Sigmoid colon (tissue), 7 donors: ENCODE measurements around the gene NR3C2. TPM values are rescaled to one million over a fixed set of nuclear protein-coding genes. Genes with fewer than 3 reads are reported as not detected.

Experiments
- DNase-seq: peaks from one replicate; pipeline ENCODE4 v3.0.0-alpha.2; 2019
- H3K27ac ChIP-seq, 4 donors: fragments of 200-600 bp; sonication (generic); one replicate each; pipeline ENCODE4 v1.5.1; 2016 to 2019; ENCODE audit warnings: mild to moderate bottlenecking in 1 of 4
- H3K27me3 ChIP-seq, 3 donors: fragments of 200-600 bp; sonication (generic); one replicate each; pipeline ENCODE4 v1.5.1; 2019; ENCODE audit warnings: mild to moderate bottlenecking in 1 of 3
- H3K36me3 ChIP-seq, 4 donors: fragments of 200-600 bp; sonication (generic); one replicate each; pipeline ENCODE4 v1.5.1; 2016 to 2019
- H3K4me1 ChIP-seq, 4 donors: fragments of 200-600 bp; sonication (generic); one replicate each; pipeline ENCODE4 v1.5.1; 2017 to 2019
- H3K4me3 ChIP-seq, 4 donors: fragments of 200-600 bp; sonication (generic); one replicate each; pipeline ENCODE4 v1.5.1; 2017 to 2019; ENCODE audit warnings: mild to moderate bottlenecking in 2 of 4, moderate library complexity in 1 of 4
- H3K9me3 ChIP-seq, 4 donors: fragments of 200-600 bp in 3 of 4; sonication (generic) in 3 of 4; one replicate each; pipeline versions ENCODE4 v1.5.1 to v1.6.1; 2013 to 2019
- EP300 ChIP-seq, 4 donors: sonication (generic); formaldehyde crosslinking; IDR thresholded peaks; one replicate each; pipeline ENCODE4 v1.6.1; 2017; ENCODE audit warnings: antibody characterized with exemption in 4 of 4
- POLR2A ChIP-seq, 2 donors: fragments of 450-650 bp; IDR thresholded peaks; one replicate each; pipeline ENCODE4 v1.6.1; 2016; ENCODE audit warnings: antibody characterized with exemption in 2 of 2, mild to moderate bottlenecking in 2 of 2, moderate library complexity in 2 of 2
- POLR2AphosphoS5 ChIP-seq, 4 donors: sonication (generic); formaldehyde crosslinking; IDR thresholded peaks; one replicate each; pipeline ENCODE4 v1.6.1; 2017; ENCODE audit warnings: antibody characterized with exemption in 4 of 4
- WGBS, 2 donors: extraction: QIAGEN DNeasy Blood & Tissue Kit; methylation state at CpG; one replicate each; pipeline ENCODE4 v1.1.7; 2013; 5-methylcytosine and 5-hydroxymethylcytosine counted together
- intact Hi-C: fragments of 100-400 bp; cut with DNase I; formaldehyde crosslinking; loops from one replicate; pipeline ENCODE4 v1.15.1; 2023
- polyA plus RNA-seq, 3 donors: library from polyadenylated mRNA; stranded (reverse); fragments of 200-250 nt; gene quantifications; one replicate each; pipeline ENCODE4 v1.2.3, GENCODE V29; 2013
- total RNA-seq, 4 donors: library from RNA; depleted of rRNA; stranded (reverse); fragments of >200 nt; gene quantifications; one replicate each; pipeline ENCODE4 v1.1.0, GENCODE V29; 2016
- TF ChIP-seq, protein P1 (sequence below), 4 experiments: fragments of 450-650 bp in 3 of 4; fragments of 200-600 bp in 1 of 4; IDR thresholded peaks; one replicate each; pipeline ENCODE4 v1.5.1; 2016 to 2019; ENCODE audit warnings: antibody characterized with exemption in 4 of 4, mild to moderate bottlenecking in 3 of 4, moderate library complexity in 2 of 4
- donor health status: healthy with polysubstance abuse.
- donor health status: Bipolar disorder and iron deficiency.
- donor health status: healthy.

NR3C2 gene
- total and polyA plus RNA-seq, 7 donors: 15.6 to 34.9 (median 23.4) TPM

DNA sequence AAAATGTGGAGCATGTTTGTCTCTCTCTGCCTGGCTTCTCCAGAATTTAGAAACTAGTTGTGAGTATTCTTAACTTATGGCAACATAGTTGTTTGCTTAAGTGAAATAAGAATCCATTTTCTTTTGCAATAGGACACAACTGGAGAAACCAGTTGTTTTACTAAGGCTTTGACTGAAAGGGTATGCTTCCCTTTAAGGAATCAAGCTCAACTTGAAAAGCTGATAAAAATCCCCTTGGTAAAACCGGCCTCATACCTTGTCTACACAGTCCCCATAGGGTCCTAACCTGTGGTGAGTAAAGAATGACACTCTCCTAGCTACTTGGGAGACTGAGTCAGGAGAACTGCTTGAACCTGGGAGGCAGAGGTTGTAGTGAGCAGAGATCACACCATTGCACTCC is 139.8 kb downstream of the NR3C2 start:
- Histone ChIP-seq H3K4me1 (no peaks in the 10 kb centered on the region), H3K4me3 (no peak overlapping the region), H3K9me3 (no peaks in the 10 kb centered on the region), H3K27ac (no peak overlapping the region), H3K27me3 (no peaks in the 10 kb centered on the region), H3K36me3 (no peaks in the 10 kb centered on the region)
- intact Hi-C loops: no loop called here
- TF ChIP-seq, protein P1, sequence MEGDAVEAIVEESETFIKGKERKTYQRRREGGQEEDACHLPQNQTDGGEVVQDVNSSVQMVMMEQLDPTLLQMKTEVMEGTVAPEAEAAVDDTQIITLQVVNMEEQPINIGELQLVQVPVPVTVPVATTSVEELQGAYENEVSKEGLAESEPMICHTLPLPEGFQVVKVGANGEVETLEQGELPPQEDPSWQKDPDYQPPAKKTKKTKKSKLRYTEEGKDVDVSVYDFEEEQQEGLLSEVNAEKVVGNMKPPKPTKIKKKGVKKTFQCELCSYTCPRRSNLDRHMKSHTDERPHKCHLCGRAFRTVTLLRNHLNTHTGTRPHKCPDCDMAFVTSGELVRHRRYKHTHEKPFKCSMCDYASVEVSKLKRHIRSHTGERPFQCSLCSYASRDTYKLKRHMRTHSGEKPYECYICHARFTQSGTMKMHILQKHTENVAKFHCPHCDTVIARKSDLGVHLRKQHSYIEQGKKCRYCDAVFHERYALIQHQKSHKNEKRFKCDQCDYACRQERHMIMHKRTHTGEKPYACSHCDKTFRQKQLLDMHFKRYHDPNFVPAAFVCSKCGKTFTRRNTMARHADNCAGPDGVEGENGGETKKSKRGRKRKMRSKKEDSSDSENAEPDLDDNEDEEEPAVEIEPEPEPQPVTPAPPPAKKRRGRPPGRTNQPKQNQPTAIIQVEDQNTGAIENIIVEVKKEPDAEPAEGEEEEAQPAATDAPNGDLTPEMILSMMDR (IDR thresholded peaks at IDR 0.05): no peak
- no peak for TF ChIP-seq POLR2AphosphoS5 (IDR thresholded peaks at IDR 0.05)
- TF ChIP-seq EP300 (IDR thresholded peaks at IDR 0.05): no peak
- TF ChIP-seq POLR2A (IDR thresholded peaks at IDR 0.05): no peak
- 93 to 95% methylated on average over 1 of the region's 1 CpG for WGBS, 2 donors
- no peak for DNase-seq

DNA sequence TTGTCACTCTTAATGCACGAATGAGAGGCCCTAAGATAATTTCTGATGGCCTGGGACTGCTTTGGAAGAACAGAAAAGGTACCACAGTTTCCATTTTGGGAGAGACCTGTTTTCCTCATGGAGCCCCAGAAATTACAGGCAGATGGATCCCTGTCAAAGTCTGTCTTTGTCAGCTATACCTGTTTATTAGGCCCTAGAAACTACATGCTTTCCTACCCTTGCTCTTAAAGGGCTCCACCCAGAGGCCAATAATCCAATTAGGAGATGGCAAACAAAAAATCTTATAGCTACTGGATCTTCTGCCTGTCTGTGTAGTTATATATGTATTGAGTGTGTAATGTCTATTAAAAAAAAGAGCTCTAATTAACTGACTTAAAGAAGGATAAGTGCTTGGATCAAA is 141.3 kb downstream of the NR3C2 start:
- no peak for DNase-seq
- 84 to 95% methylated on average over 1 of the region's 1 CpG for WGBS, 2 donors
- Histone ChIP-seq H3K27me3 (no peaks in the 10 kb centered on the region), H3K9me3 (no peaks in the 10 kb centered on the region), H3K4me1 (no peaks in the 10 kb centered on the region), H3K36me3 (no peaks in the 10 kb centered on the region), H3K27ac (no peak overlapping the region), H3K4me3 (no peak overlapping the region)
- intact Hi-C loops: no loop called here
- TF ChIP-seq POLR2AphosphoS5 (IDR thresholded peaks at IDR 0.05) (no peak), EP300 (IDR thresholded peaks at IDR 0.05) (no peak), POLR2A (IDR thresholded peaks at IDR 0.05) (no peak)
- TF ChIP-seq, protein P1 (IDR thresholded peaks at IDR 0.05): no peak

DNA sequence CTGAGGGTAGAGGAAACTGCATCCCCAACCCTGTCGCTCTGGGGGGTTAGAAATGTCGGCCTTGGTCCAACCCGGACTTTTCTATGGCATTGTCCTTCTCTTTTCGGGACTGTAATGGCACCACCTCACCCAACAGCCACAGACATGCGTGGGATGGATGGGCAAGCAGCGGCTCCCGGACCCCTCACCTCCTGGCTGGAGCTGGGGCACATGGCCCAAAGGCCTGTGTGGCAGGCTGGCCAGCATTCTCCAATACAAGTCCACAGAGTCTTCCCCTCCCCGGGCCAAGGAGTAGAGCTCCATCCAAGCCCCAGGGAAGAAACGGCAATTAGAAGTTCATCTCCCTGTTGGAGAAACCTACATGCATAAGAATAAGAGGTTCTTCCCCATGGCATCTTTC is 142.9 kb downstream of the NR3C2 start:
- no peaks in the 10 kb centered on the region for H3K9me3 ChIP-seq
- no peak for DNase-seq
- intact Hi-C loops: no loop called here
- no peak overlapping the region for H3K27ac ChIP-seq
- TF ChIP-seq POLR2A (IDR thresholded peaks at IDR 0.05) (no peak), POLR2AphosphoS5 (IDR thresholded peaks at IDR 0.05) (no peak), EP300 (IDR thresholded peaks at IDR 0.05) (no peak)
- TF ChIP-seq, protein P1 (IDR thresholded peaks at IDR 0.05): no peak
- H3K4me1 ChIP-seq: no peaks in the 10 kb centered on the region
- WGBS, 2 donors: 95% methylated on average over 9 of the region's 9 CpGs
- no peaks in the 10 kb centered on the region for H3K27me3 ChIP-seq
- H3K36me3 ChIP-seq: no peaks in the 10 kb centered on the region
- no peak overlapping the region for H3K4me3 ChIP-seq

DNA sequence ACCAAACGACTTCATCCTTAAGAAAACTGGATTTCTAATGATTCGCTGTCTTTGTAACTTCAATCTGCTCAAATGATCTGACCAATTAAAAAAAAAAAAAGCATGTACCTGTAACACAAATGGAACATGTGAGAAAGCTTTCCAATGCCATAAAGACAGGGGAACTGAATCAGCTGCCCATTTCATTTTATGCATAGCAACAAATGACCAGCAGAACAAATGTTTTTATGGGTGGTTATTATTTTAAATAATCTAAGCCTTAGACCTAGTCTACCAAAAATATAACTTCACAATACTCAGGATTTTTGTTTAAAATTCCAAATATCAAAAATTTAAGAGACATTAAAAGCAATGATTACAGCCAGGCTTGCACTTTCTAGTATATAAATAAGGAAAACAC is 145.7 kb downstream of the NR3C2 start:
- no peak for DNase-seq
- Histone ChIP-seq H3K4me3 (no peak overlapping the region), H3K9me3 (no peaks in the 10 kb centered on the region), H3K27ac (no peak overlapping the region), H3K27me3 (no peaks in the 10 kb centered on the region), H3K4me1 (peaks cover 0 to 11% (median 0%) of the 10 kb centered on the region in 4 donors), H3K36me3 (no peaks in the 10 kb centered on the region)
- intact Hi-C loops: no loop called here
- TF ChIP-seq EP300 (IDR thresholded peaks at IDR 0.05) (no peak), POLR2AphosphoS5 (IDR thresholded peaks at IDR 0.05) (no peak), POLR2A (IDR thresholded peaks at IDR 0.05) (no peak)
- TF ChIP-seq, protein P1 (IDR thresholded peaks at IDR 0.05): no peak
- 87 to 90% methylated on average over 2 of the region's 2 CpGs for WGBS, 2 donors

DNA sequence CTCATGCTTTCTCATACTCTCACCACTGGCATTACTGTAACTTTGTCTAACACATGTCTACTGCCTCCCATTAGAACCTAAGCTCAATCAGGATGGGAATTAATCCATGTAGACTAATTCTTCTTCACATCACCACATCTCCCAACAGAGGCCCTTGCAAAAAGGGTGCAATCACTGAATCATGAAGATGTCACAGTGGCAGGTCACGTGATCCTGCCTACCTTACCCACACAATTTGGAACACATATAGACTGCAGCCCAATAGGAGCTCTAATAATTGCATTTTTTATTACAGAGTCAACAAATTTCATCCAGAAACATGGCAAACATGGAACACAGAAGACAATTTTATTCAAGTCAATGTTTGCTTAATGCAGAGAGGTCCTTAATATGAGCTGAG is 146.6 kb downstream of the NR3C2 start:
- H3K4me1 ChIP-seq: peaks cover 0 to 11% (median 0%) of the 10 kb centered on the region in 4 donors
- H3K36me3 ChIP-seq: no peaks in the 10 kb centered on the region
- 91 to 94% methylated on average over 1 of the region's 1 CpG for WGBS, 2 donors
- TF ChIP-seq EP300 (IDR thresholded peaks at IDR 0.05) (no peak), POLR2AphosphoS5 (IDR thresholded peaks at IDR 0.05) (no peak), POLR2A (IDR thresholded peaks at IDR 0.05) (no peak)
- TF ChIP-seq, protein P1 (IDR thresholded peaks at IDR 0.05): no peak
- DNase-seq: no peak
- no peak overlapping the region for H3K4me3 ChIP-seq
- H3K9me3 ChIP-seq: no peaks in the 10 kb centered on the region
- intact Hi-C loops: no loop called here
- H3K27me3 ChIP-seq: no peaks in the 10 kb centered on the region
- H3K27ac ChIP-seq: no peak overlapping the region
